HepG2 (cell line): ENCODE data around the gene SLC2A2. TPM values are rescaled to one million over a fixed set of nuclear protein-coding genes. Genes with fewer than 3 reads are reported as not detected.

Experiments
- ATAC-seq: fragments of 200-7000 bp; cut with Tn5 transposase; 3 replicates; pipeline ENCODE4 v1.9.1; 2020; ENCODE audit warnings: mild to moderate bottlenecking, moderate library complexity
- BruUV-seq: library from RNA; stranded (reverse); fragments of 400-500 nt; replicated peaks from 2 replicates; lab custom pipeline; 2021; lab: Mats Ljungman, UMichigan
- CTCF ChIA-PET: fragments of 300-600 bp; formaldehyde crosslinking; extraction: SDS; loops from one replicate; lab custom pipeline; 2021; ENCODE audit warnings: low total read pairs, inconsistent platforms, low intra/inter-chr PET ratio; lab: Yijun Ruan, JAX
- POLR2A ChIA-PET: fragments of 350-600 bp; sonication (Branson Sonifier 250); formaldehyde crosslinking; loops from one replicate; lab custom pipeline; 2020; ENCODE audit warnings: antibody characterized with exemption, inconsistent platforms; lab: Yijun Ruan, JAX
- DNase-seq: peaks from one replicate; pipeline ENCODE4 v3.0.0-alpha.2; 2015; ENCODE audit warnings: low spot score
- FAIRE-seq: peaks from 3 replicates; lab custom pipeline; 2011; peaks lifted over from hg19 to GRCh38; lab: Jason Lieb, UNC
- H2AFZ ChIP-seq: one replicate; pipeline ENCODE4 v1.6.1; 2011; ENCODE audit warnings: low read length, inconsistent platforms
- H3K27ac ChIP-seq: fragments of 300-600 bp; 3 replicates; pipeline ENCODE4 v1.8.0; 2011; ENCODE audit warnings: mixed run types, mild to moderate bottlenecking, mixed read lengths, low read length, inconsistent platforms; ENCODE audit not compliant: insufficient read depth; ENCODE audit errors: extremely low read length
- H3K27me3 ChIP-seq, 2 experiments: fragments of 200-600 bp in 1 of 2; 2 replicates in 1 of 2; 3 replicates in 1 of 2; pipeline versions ENCODE4 v1.6.0 to v1.8.0; 2011; ENCODE audit warnings: low read length in 2 of 2, mild to moderate bottlenecking in 2 of 2, moderate library complexity in 2 of 2, inconsistent platforms in 1 of 2; ENCODE audit not compliant: insufficient read depth in 2 of 2, control insufficient read depth in 1 of 2
- H3K36me3 ChIP-seq, 2 experiments: fragments of 200-600 bp in 1 of 2; replicated peaks in 1 of 2; 2 replicates in 1 of 2; 3 replicates in 1 of 2; pipeline versions ENCODE4 v1.5.1 to v1.8.0; 2011; ENCODE audit warnings: low read length in 2 of 2, inconsistent platforms in 1 of 2; ENCODE audit not compliant: insufficient read depth in 2 of 2, control insufficient read depth in 1 of 2
- H3K4me1 ChIP-seq: 2 replicates; pipeline ENCODE4 v1.5.1; 2012; ENCODE audit warnings: low read length, inconsistent platforms; ENCODE audit not compliant: insufficient read depth
- H3K4me2 ChIP-seq: 2 replicates; pipeline ENCODE4 v1.6.0; 2011; ENCODE audit warnings: low read depth, low read length, inconsistent platforms
- H3K4me3 ChIP-seq, 3 experiments: fragments of 200-600 bp in 1 of 3; sonication (generic), shearing (Covaris generic) in 1 of 3; replicated peaks in 1 of 3; 2 replicates each; pipeline ENCODE4 v1.5.1; 2011 to 2016; ENCODE audit warnings: low read length in 3 of 3, inconsistent platforms in 2 of 3, low read depth in 2 of 3, mild to moderate bottlenecking in 2 of 3, control low read depth in 1 of 3, mixed read lengths in 1 of 3; ENCODE audit not compliant: insufficient read depth in 1 of 3
- H3K79me2 ChIP-seq: one replicate; pipeline ENCODE4 v1.6.1; 2011; ENCODE audit warnings: low read length, inconsistent platforms; ENCODE audit not compliant: insufficient read depth
- H3K9ac ChIP-seq: 2 replicates; pipeline ENCODE4 v1.6.0; 2011; ENCODE audit warnings: mild to moderate bottlenecking, low read depth, low read length, inconsistent platforms; ENCODE audit not compliant: insufficient read depth
- H3K9me3 ChIP-seq: 2 replicates; pipeline ENCODE4 v1.5.1; 2012; ENCODE audit warnings: mild to moderate bottlenecking, low read length
- H4K20me1 ChIP-seq: 2 replicates; pipeline ENCODE4 v1.6.0; 2011; ENCODE audit warnings: inconsistent platforms, mild to moderate bottlenecking, low read length, moderate library complexity; ENCODE audit not compliant: insufficient read depth
- ARNT2 ChIP-seq: sonication (generic); formaldehyde crosslinking; IDR thresholded peaks from 2 replicates; pipeline ENCODE4 v1.8.0; 2022; ENCODE audit warnings: mild to moderate bottlenecking, low read depth, missing genetic modification reagents, moderate library complexity
- HMGXB4 ChIP-seq, 2 experiments: sonication (generic) in 1 of 2; formaldehyde crosslinking in 1 of 2; IDR thresholded peaks; 2 replicates each; pipeline versions ENCODE4 v1.4.0 to v1.6.1; 2018 to 2020; ENCODE audit warnings: missing genetic modification reagents in 2 of 2, borderline replicate concordance in 1 of 2, low read depth in 1 of 2, mild to moderate bottlenecking in 1 of 2, missing biosample characterization in 1 of 2
- HOXA9 ChIP-seq: sonication (generic); formaldehyde crosslinking; IDR thresholded peaks from 2 replicates; pipeline ENCODE4 v1.8.1; 2022; ENCODE audit warnings: missing genetic modification reagents, mild to moderate bottlenecking, moderate library complexity, borderline replicate concordance
- MAFF ChIP-seq: IDR thresholded peaks from 2 replicates; pipeline ENCODE4 v1.6.1; 2011; ENCODE audit warnings: low read depth, low read length, improper control_type of control experiment
- MATR3 ChIP-seq: sonication (generic); formaldehyde crosslinking; IDR thresholded peaks from 2 replicates; pipeline ENCODE4 v1.4.0; 2020; ENCODE audit warnings: missing genetic modification reagents
- SPEN ChIP-seq: sonication (generic); formaldehyde crosslinking; IDR thresholded peaks from 2 replicates; pipeline ENCODE4 v1.5.1; 2020; ENCODE audit warnings: low read depth, mild to moderate bottlenecking, missing genetic modification reagents
- ZBTB33 ChIP-seq: sonication (generic); formaldehyde crosslinking; IDR thresholded peaks from 2 replicates; pipeline ENCODE4 v1.4.0; 2020; ENCODE audit warnings: missing genetic modification reagents
- ZNF138 ChIP-seq: sonication (generic); formaldehyde crosslinking; IDR thresholded peaks from 2 replicates; pipeline ENCODE4 v1.5.0; 2020; ENCODE audit warnings: mild to moderate bottlenecking, low read depth, missing genetic modification reagents
- ZNF615 ChIP-seq: sonication (generic); formaldehyde crosslinking; IDR thresholded peaks from 2 replicates; pipeline ENCODE4 v1.5.0; 2020; ENCODE audit warnings: mild to moderate bottlenecking, missing genetic modification reagents, borderline replicate concordance
- ZNF687 ChIP-seq: sonication (generic); formaldehyde crosslinking; IDR thresholded peaks from 2 replicates; pipeline ENCODE4 v1.5.1; 2020; ENCODE audit warnings: mild to moderate bottlenecking, missing genetic modification reagents, moderate library complexity
- WGBS: methylation state at CpG from one replicate; pipeline ENCODE4 v1.1.6; 2017; ENCODE audit warnings: low lambda C conversion rate; 5-methylcytosine and 5-hydroxymethylcytosine counted together
- in situ Hi-C: cut with HindIII; loops from 2 replicates; pipeline ENCODE4 v1.10.0; 2017; ENCODE audit warnings: low pct_unique_long_range_greater_than_20kb; ENCODE audit not compliant: extremely low pct_ligation_motif_present
- intact Hi-C: fragments of 100-400 bp; cut with micrococcal nuclease; formaldehyde crosslinking; loops from one replicate; pipeline ENCODE4 v1.10.0; 2022; ENCODE audit not compliant: unreplicated experiment
- polyA plus RNA-seq, 8 experiments: library from polyadenylated mRNA; depleted of rRNA in 3 of 8; stranded (reverse) in 7 of 8; unstranded in 1 of 8; fragments of >200 nt; fragmentation: Illumina TruSeq in 4 of 8; extraction: Trizol in 4 of 8; gene quantifications; 2 replicates each; pipeline versions ENCODE4 v1.2.1 to v1.2.3, GENCODE V29; 2011 to 2016; ENCODE audit warnings: low read depth in 4 of 8, missing spikeins in 1 of 8, mixed read lengths in 1 of 8; ENCODE audit not compliant: insufficient read depth in 1 of 8
- total RNA-seq, 5 experiments: library from RNA; depleted of rRNA; stranded (reverse); fragments of >200 nt; fragmentation: Illumina TruSeq; extraction: Trizol; gene quantifications; 2 replicates each; pipeline ENCODE4 v1.2.3, GENCODE V29; 2016; ENCODE audit warnings: low read depth in 1 of 5
- TF ChIP-seq, protein P1 (sequence below): sonication (generic); formaldehyde crosslinking; conservative IDR thresholded peaks from 2 replicates; pipeline ENCODE4 v1.4.0; 2020; ENCODE audit warnings: missing genetic modification reagents

The SLC2A2 gene
- total and polyA plus RNA-seq, 2 of the 13 experiments (the other 11 are each of a cell fraction or from before 2014, with no cell fraction given), result 19.5 to 23.2 TPM

- BruUV-seq, result no TSS peak
- peaks cover 54% of the 10 kb centered on the region for H3K4me1 ChIP-seq
- H3K79me2 ChIP-seq, result no peaks in the 10 kb centered on the region
- intact Hi-C loops, result no loop called here
- in situ Hi-C loops, result no loop called here
- POLR2A ChIA-PET, result interaction anchor here (0.8 to 1.0 kb wide), 2 partner anchors 27 to 80 kb away, joined by 4 read pairs; no protein-coding TSS in a partner anchor
- no peak overlapping the region for H3K4me3 ChIP-seq
- H3K4me2 ChIP-seq, result no peak overlapping the region
- no peak overlapping the region for H3K9ac ChIP-seq
- no peak overlapping the region for H2AFZ ChIP-seq
- 94% methylated on average over 5 of the region's 9 CpGs for WGBS
- no peaks in the 10 kb centered on the region for H3K36me3 ChIP-seq
- DNase-seq (no peak), ATAC-seq (no peak), FAIRE-seq (no peak)
- no peaks in the 10 kb centered on the region for H3K27me3 ChIP-seq
- CTCF ChIA-PET, result no interaction called here
- peaks cover 17% of the 10 kb centered on the region for H3K9me3 ChIP-seq
- H4K20me1 ChIP-seq, result no peaks in the 10 kb centered on the region
- H3K27ac ChIP-seq, result peak overlapping the region; percentile 60
- no peak for TF ChIP-seq HMGXB4 (CRISPR knock-in tag; IDR thresholded peaks at IDR 0.05; ENCODE audit: borderline replicate concordance in 1 of 2, low read depth in 1 of 2)
- TF ChIP-seq SPEN (CRISPR knock-in tag), result no peak
- TF ChIP-seq ZBTB33, result peak; percentile 59
- TF ChIP-seq MAFF, result no peak
- TF ChIP-seq ZNF687 (CRISPR knock-in tag), result peak; percentile 45
- TF ChIP-seq ZNF615 (CRISPR knock-in tag), result no peak
- TF ChIP-seq MATR3 (CRISPR knock-in tag), result no peak
- no peak for TF ChIP-seq ARNT2 (CRISPR knock-in tag)
- TF ChIP-seq, protein P1, sequence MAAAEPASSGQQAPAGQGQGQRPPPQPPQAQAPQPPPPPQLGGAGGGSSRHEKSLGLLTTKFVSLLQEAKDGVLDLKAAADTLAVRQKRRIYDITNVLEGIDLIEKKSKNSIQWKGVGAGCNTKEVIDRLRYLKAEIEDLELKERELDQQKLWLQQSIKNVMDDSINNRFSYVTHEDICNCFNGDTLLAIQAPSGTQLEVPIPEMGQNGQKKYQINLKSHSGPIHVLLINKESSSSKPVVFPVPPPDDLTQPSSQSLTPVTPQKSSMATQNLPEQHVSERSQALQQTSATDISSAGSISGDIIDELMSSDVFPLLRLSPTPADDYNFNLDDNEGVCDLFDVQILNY (CRISPR knock-in tag), result no peak
- TF ChIP-seq HOXA9 (CRISPR knock-in tag), result no peak
- no peak for TF ChIP-seq ZNF138 (CRISPR knock-in tag)
These were observed 51.6 kb downstream of the SLC2A2 start for GRCh38 chr3:170974872-170975271.
